ENCODE measurements around the gene STARD10.

Gene STARD10

DNA sequence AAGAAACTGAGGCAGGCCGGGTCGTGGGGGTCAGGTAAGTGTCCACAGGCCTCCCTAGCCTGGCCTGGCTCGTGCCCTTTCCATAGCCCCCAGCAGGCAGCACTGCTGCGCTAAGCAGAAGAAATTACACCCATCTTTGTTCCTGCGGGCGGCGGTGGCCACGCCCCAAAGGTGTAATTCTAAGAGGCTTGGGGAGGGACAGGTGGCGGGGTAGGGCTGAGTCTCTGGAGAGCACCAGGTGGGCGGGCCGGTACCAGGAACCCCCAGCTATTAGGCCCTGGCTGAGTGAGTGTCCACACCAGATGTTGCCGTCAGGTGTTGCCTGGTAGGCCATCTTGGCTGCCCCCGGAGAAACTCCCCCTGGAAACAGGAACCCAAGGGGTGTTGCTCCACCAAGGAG is 29.3 kb downstream of the STARD10 start:
- TF ChIP-seq, protein P1, sequence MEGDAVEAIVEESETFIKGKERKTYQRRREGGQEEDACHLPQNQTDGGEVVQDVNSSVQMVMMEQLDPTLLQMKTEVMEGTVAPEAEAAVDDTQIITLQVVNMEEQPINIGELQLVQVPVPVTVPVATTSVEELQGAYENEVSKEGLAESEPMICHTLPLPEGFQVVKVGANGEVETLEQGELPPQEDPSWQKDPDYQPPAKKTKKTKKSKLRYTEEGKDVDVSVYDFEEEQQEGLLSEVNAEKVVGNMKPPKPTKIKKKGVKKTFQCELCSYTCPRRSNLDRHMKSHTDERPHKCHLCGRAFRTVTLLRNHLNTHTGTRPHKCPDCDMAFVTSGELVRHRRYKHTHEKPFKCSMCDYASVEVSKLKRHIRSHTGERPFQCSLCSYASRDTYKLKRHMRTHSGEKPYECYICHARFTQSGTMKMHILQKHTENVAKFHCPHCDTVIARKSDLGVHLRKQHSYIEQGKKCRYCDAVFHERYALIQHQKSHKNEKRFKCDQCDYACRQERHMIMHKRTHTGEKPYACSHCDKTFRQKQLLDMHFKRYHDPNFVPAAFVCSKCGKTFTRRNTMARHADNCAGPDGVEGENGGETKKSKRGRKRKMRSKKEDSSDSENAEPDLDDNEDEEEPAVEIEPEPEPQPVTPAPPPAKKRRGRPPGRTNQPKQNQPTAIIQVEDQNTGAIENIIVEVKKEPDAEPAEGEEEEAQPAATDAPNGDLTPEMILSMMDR (IDR thresholded peaks at IDR 0.05; ENCODE audit: low read depth, low read length) = no peak
- DNase-seq (ENCODE audit: extremely low read depth, low read depth) = no peak

DNA sequence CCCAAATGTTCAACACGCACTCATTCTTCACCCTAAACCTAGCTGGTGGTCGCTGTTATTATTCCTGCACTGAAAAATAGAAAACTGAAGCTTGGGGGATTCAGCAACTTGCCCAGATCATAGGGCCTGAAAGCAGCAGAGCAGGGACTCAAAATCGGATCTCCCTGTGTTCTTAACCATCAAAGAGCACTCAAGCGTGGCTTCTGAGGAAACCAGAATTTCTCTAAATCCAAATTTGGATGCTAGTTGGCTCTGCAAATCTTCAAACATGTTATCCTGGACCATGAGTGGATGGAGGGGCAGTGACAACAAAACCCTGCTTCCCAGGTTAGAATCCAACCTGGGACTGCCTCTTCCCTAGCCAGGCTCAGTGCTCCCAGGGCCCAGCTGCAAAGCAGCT is 30.0 kb downstream of the STARD10 start:
- DNase-seq (ENCODE audit: extremely low read depth, low read depth) = no peak
- TF ChIP-seq, protein P1 (IDR thresholded peaks at IDR 0.05; ENCODE audit: low read depth, low read length) = no peak

DNA sequence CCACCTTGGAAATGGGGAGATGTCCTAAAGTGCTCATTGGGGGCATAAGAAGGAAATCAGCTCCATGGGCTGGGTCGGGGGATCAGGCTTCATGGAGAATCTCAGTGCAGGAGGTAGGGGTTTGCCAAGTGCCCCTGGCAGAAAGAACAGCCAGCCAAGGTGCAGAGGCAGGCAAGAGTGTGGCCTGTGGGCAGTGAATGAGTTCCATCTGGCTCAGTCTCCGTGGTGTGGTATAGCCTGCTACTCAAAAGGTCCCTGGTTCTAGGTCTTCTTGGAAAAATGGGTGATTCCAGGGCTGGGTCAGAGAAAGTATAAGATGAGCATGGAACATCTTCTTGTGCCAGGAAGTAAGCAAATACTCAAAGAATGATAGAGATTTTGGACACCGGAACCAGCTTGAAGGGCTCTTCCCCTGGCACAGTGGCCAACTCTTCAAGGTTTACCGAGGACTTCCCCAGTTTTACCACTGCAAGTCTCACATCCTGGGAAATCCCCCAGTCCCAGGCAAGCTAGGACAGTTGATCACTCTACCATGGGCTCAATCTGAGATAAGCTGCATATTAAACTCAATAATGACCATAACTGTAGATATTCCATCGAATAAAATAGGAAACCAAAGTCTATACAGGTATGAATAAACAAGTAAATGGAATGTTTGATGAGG is 31.1 kb downstream of the STARD10 start:
- TF ChIP-seq, protein P1 (IDR thresholded peaks at IDR 0.05; ENCODE audit: low read depth, low read length) = no peak
- no peak for DNase-seq (ENCODE audit: extremely low read depth, low read depth)

GRCh38 chr11:72760539-72761405 is 33.1 kb downstream of the STARD10 start:
- TF ChIP-seq, protein P1 (IDR thresholded peaks at IDR 0.05; ENCODE audit: low read depth, low read length) = no peak
- no peak for DNase-seq (ENCODE audit: extremely low read depth, low read depth)

GRCh38 chr11:72759468-72759985 is 34.3 kb downstream of the STARD10 start:
- no peak for DNase-seq (ENCODE audit: extremely low read depth, low read depth)

GRCh38 chr11:72758690-72759389 is 35.0 kb downstream of the STARD10 start:
- TF ChIP-seq, protein P1 (IDR thresholded peaks at IDR 0.05; ENCODE audit: low read depth, low read length) = no peak
- DNase-seq (ENCODE audit: extremely low read depth, low read depth) = no peak

More at GRCh38 chr11:72759468-72759985, 34.3 kb downstream of the STARD10 start:
- TF ChIP-seq, protein P1 (IDR thresholded peaks at IDR 0.05; ENCODE audit: low read depth, low read length) = no peak
